Right lobe of liver (tissue), 6 donors: ENCODE measurements around the gene GAN. TPM values are rescaled to one million over a fixed set of nuclear protein-coding genes. Genes with fewer than 3 reads are reported as not detected.

Experiments
- ATAC-seq, 4 donors: fragments of 200-7000 bp; cut with Tn5 transposase; one replicate each; pipeline ENCODE4 v1.9.1; 2020; ENCODE audit warnings: mild to moderate bottlenecking in 4 of 4, moderate library complexity in 4 of 4
- DNase-seq, 3 donors: peaks; one replicate each; pipeline ENCODE4 v3.0.0-alpha.2; 2020
- H3K27ac ChIP-seq, 3 donors: fragments of 200-600 bp; one replicate each; pipeline ENCODE4 v1.8.0; 2022
- H3K27me3 ChIP-seq, 2 donors: fragments of 200-600 bp; one replicate each; pipeline ENCODE4 v1.8.0; 2022
- H3K36me3 ChIP-seq, 4 donors: fragments of 200-600 bp; sonication (generic) in 1 of 4; one replicate each; pipeline versions ENCODE4 v1.5.1 to v1.8.0; 2017 to 2022; ENCODE audit warnings: control low read depth in 1 of 4
- H3K4me1 ChIP-seq, 4 donors: fragments of 200-600 bp; sonication (generic) in 1 of 4; one replicate each; pipeline versions ENCODE4 v1.5.1 to v1.8.0; 2017 to 2022; ENCODE audit warnings: control low read depth in 1 of 4
- H3K4me3 ChIP-seq, 3 donors: fragments of 200-600 bp; one replicate each; pipeline ENCODE4 v1.8.0; 2022
- H3K9me3 ChIP-seq, 4 donors: fragments of 200-600 bp; sonication (generic) in 1 of 4; one replicate each; pipeline versions ENCODE4 v1.5.1 to v1.8.0; 2017 to 2022; ENCODE audit warnings: control low read depth in 1 of 4
- CTCF ChIP-seq, 4 donors: fragments of 200-600 bp in 3 of 4; fragments of 450-650 bp in 1 of 4; IDR thresholded peaks; one replicate each; pipeline versions ENCODE4 v1.5.1 to v1.8.0; 2016 to 2022; ENCODE audit warnings: antibody characterized with exemption in 4 of 4, mild to moderate bottlenecking in 2 of 4
- POLR2A ChIP-seq: fragments of 450-650 bp; IDR thresholded peaks from one replicate; pipeline ENCODE4 v1.6.1; 2017; ENCODE audit warnings: antibody characterized with exemption, mild to moderate bottlenecking
- WGBS: methylation state at CpG from one replicate; pipeline ENCODE4 v1.1.6; 2018; ENCODE audit warnings: low coverage, low lambda C conversion rate; ENCODE audit not compliant: insufficient coverage; ENCODE audit errors: missing lambda C conversion rate; 5-methylcytosine and 5-hydroxymethylcytosine counted together
- intact Hi-C, 2 donors: fragments of 100-400 bp; cut with DNase I; formaldehyde crosslinking; loops; one replicate each; pipeline versions ENCODE4 v1.11.2 to v1.14.1; 2022
- total RNA-seq, 6 experiments: library from RNA; depleted of rRNA in 2 of 6; stranded (reverse); fragments of >200 nt in 2 of 6; fragmentation: NEBNext Ultra II Directional in 3 of 6; extraction: Animal tissue kit (Norgen Biotek cat#: 25700) in 3 of 6; gene quantifications; one replicate each; pipeline versions ENCODE4 v1.1.0 to v1.2.4, GENCODE V29; 2016 to 2023
- donor health status: DM: no; HTN: yes; CAD: no.
- donor health status: DM: no; HTN: no; CAD: no.
- donor health status: DM: no; HTN: no; CAD: no.
- donor health status: DM: no; HTN: yes; CAD: no.
- donor health status: DM: no; HTN: yes; CAD: no.

The GAN gene
- total RNA-seq, 6 experiments from 2014 or later = 2.2 to 4.1 (median 3.4) TPM

GRCh38 chr16:81358860-81359259 is 44.1 kb downstream of the GAN start:
- H3K4me3 ChIP-seq = no peak overlapping the region
- H3K36me3 ChIP-seq = peaks cover 0 to 12% (median 3%) of the 10 kb centered on the region in 4 donors
- TF ChIP-seq POLR2A (no peak), CTCF (IDR thresholded peaks at IDR 0.05) (no peak)
- ATAC-seq = no peak
- no peaks in the 10 kb centered on the region for H3K4me1 ChIP-seq
- H3K27ac ChIP-seq = no peak overlapping the region
- H3K27me3 ChIP-seq = no peaks in the 10 kb centered on the region
- no peak for DNase-seq
- 88% methylated on average over 1 of the region's 1 CpG for WGBS
- H3K9me3 ChIP-seq = no peaks in the 10 kb centered on the region
- intact Hi-C loops = no loop called here

- Histone ChIP-seq H3K27ac (no peak overlapping the region), H3K9me3 (no peaks in the 10 kb centered on the region), H3K4me3 (no peak overlapping the region), H3K27me3 (no peaks in the 10 kb centered on the region), H3K4me1 (no peaks in the 10 kb centered on the region), H3K36me3 (peaks cover 0 to 12% (median 4%) of the 10 kb centered on the region in 4 donors)
- 88% methylated on average over 2 of the region's 2 CpGs for WGBS
- TF ChIP-seq CTCF (IDR thresholded peaks at IDR 0.05) (no peak), POLR2A (no peak)
- no peak for ATAC-seq
- no peak for DNase-seq
- intact Hi-C loops = no loop called here
Observed at GRCh38 chr16:81360135-81360534, 45.4 kb downstream of the GAN start.

GRCh38 chr16:81365731-81366130 is 51.0 kb downstream of the GAN start:
- Histone ChIP-seq H3K4me3 (no peak overlapping the region), H3K27ac (no peak overlapping the region), H3K4me1 (no peaks in the 10 kb centered on the region), H3K9me3 (no peaks in the 10 kb centered on the region), H3K27me3 (no peaks in the 10 kb centered on the region), H3K36me3 (peaks cover 0 to 9% (median 0%) of the 10 kb centered on the region in 4 donors)
- DNase-seq (no peak), ATAC-seq (no peak)
- WGBS = 84% methylated on average over 3 of the region's 3 CpGs
- intact Hi-C loops = no loop called here
- no peak for TF ChIP-seq POLR2A
- no peak for TF ChIP-seq CTCF (IDR thresholded peaks at IDR 0.05)

GRCh38 chr16:81366316-81366932 is 51.7 kb downstream of the GAN start:
- H3K27ac ChIP-seq = no peak overlapping the region
- intact Hi-C loops = no loop called here
- no peaks in the 10 kb centered on the region for H3K4me1 ChIP-seq
- 29% methylated on average over 7 of the region's 12 CpGs for WGBS
- H3K36me3 ChIP-seq = peaks cover 0 to 9% (median 0%) of the 10 kb centered on the region in 4 donors
- no peak for DNase-seq
- H3K9me3 ChIP-seq = no peaks in the 10 kb centered on the region
- ATAC-seq = peak; percentile 79 to 88 (median 82)
- TF ChIP-seq POLR2A (no peak), CTCF (IDR thresholded peaks at IDR 0.05) (peak; percentile 59 to 86 (median 60))
- no peaks in the 10 kb centered on the region for H3K27me3 ChIP-seq
- no peak overlapping the region for H3K4me3 ChIP-seq
